ENCODE results near the gene KDF1.

KDF1 gene

GRCh38 chr1:26915204-26915842 lies 44.9 kb downstream of the KDF1 start:
- DNase-seq (ENCODE audit: low read depth, low spot score) = no peak

- DNase-seq (ENCODE audit: low read depth, low spot score) = no peak
Measured at GRCh38 chr1:26913754-26914619, 46.3 kb downstream of the KDF1 start, which contains the start of gene NR0B2. TSS of gene NR0B2 (minus strand) at chr1:26913975. CDS start at chr1:26913940, 35 bp downstream.

- DNase-seq (ENCODE audit: low read depth, low spot score) = no peak
Measured at GRCh38 chr1:26913389-26913753, 46.9 kb downstream of the KDF1 start.

- no peak for DNase-seq (ENCODE audit: low read depth, low spot score)
Measured at GRCh38 chr1:26912147-26912490, 48.1 kb downstream of the KDF1 start.

GRCh38 chr1:26911399-26912146 lies 48.7 kb downstream of the KDF1 start:
- no peak for DNase-seq (ENCODE audit: low read depth, low spot score)

GRCh38 chr1:26910343-26911160 lies 49.7 kb downstream of the KDF1 start:
- no peak for DNase-seq (ENCODE audit: low read depth, low spot score)

- DNase-seq (ENCODE audit: low read depth, low spot score) = no peak
Measured at GRCh38 chr1:26909951-26910342, 50.3 kb downstream of the KDF1 start.

- no peak for DNase-seq (ENCODE audit: low read depth, low spot score)
Measured at GRCh38 chr1:26907071-26907917, 53.0 kb downstream of the KDF1 start.

- no peak for DNase-seq (ENCODE audit: low read depth, low spot score)
Measured at GRCh38 chr1:26900815-26901511, 59.3 kb downstream of the KDF1 start.

- peak; percentile 76 for DNase-seq (ENCODE audit: low read depth, low spot score)
Measured at GRCh38 chr1:26900001-26900814, 60.1 kb downstream of the KDF1 start, which contains the start of gene GPATCH3. TSS of gene GPATCH3 (minus strand) at chr1:26900467. CDS start at chr1:26900442, 25 bp downstream.

Data from brain pericyte (primary cell).